H1 (cell line): Measurements from ENCODE around the gene GRIP1. TPM values are rescaled to one million over a fixed set of nuclear protein-coding genes. Genes with fewer than 3 reads are reported as not detected.

Experiments
- BCL11A ChIP-seq, 2 experiments: IDR thresholded peaks; one replicate each; pipeline ENCODE4 v1.6.1; 2011; ENCODE audit warnings: low read depth in 2 of 2, low read length in 2 of 2, mild to moderate bottlenecking in 2 of 2
- CBX8 ChIP-seq: fragments of 300-800, 300-1000 bp; sonication (generic); IDR thresholded peaks from 2 replicates; pipeline ENCODE4 v1.7.1; 2016; ENCODE audit warnings: low read depth, low read length, borderline replicate concordance
- CREB1 ChIP-seq: IDR thresholded peaks from 2 replicates; pipeline ENCODE4 v1.6.1; 2012; ENCODE audit warnings: inconsistent platforms
- GABPA ChIP-seq: IDR thresholded peaks from 2 replicates; pipeline ENCODE4 v1.6.1; 2011; ENCODE audit warnings: mild to moderate bottlenecking, low read length, moderate library complexity, borderline replicate concordance; ENCODE audit not compliant: insufficient read depth
- GTF2F1 ChIP-seq: IDR thresholded peaks from 2 replicates; pipeline ENCODE4 v1.6.1; 2012; ENCODE audit warnings: low read depth, low read length, improper control_type of control experiment, borderline replicate concordance
- HDAC6 ChIP-seq: IDR thresholded peaks from one replicate; pipeline ENCODE4 v1.7.1; 2012; ENCODE audit warnings: low read depth, mild to moderate bottlenecking, inconsistent platforms, low read length, moderate library complexity
- JUND ChIP-seq: IDR thresholded peaks from 2 replicates; pipeline ENCODE4 v1.6.1; 2011; ENCODE audit warnings: mild to moderate bottlenecking, improper control_type of control experiment, low read length
- MAX ChIP-seq: IDR thresholded peaks from 2 replicates; pipeline ENCODE4 v1.6.1; 2012; ENCODE audit warnings: inconsistent platforms
- RAD21 ChIP-seq, 2 experiments: IDR thresholded peaks in 1 of 2; conservative IDR thresholded peaks in 1 of 2; 2 replicates each; pipeline ENCODE4 v1.6.1; 2011; ENCODE audit warnings: low read depth in 2 of 2, low read length in 2 of 2, improper control_type of control experiment in 1 of 2, inconsistent platforms in 1 of 2, mild to moderate bottlenecking in 1 of 2, moderate library complexity in 1 of 2
- RFX5 ChIP-seq: IDR thresholded peaks from 2 replicates; pipeline ENCODE4 v1.6.1; 2011; ENCODE audit warnings: low read depth, low read length, improper control_type of control experiment, borderline replicate concordance
- TAF1 ChIP-seq: IDR thresholded peaks from 2 replicates; pipeline ENCODE4 v1.6.1; 2011; ENCODE audit warnings: mild to moderate bottlenecking, low read depth, low read length
- TBP ChIP-seq: IDR thresholded peaks from 2 replicates; pipeline ENCODE4 v1.6.1; 2011; ENCODE audit warnings: low read depth, low read length, improper control_type of control experiment
- polyA plus RNA-seq, 7 experiments: library from polyadenylated mRNA; depleted of rRNA in 3 of 7; stranded (reverse) in 5 of 7; unstranded in 2 of 7; fragments of >200 nt in 5 of 7; fragments of 200-250 nt in 2 of 7; gene quantifications; 1 replicate in 5 of 7; 2 replicates in 1 of 7; 4 replicates in 1 of 7; pipeline versions ENCODE4 v1.2.1 to v1.2.3, GENCODE V29; 2011 to 2013; ENCODE audit warnings: missing spikeins in 2 of 7, mixed read lengths in 2 of 7
- total RNA-seq: library from RNA; stranded (reverse); fragmentation: NEBNext Ultra II Directional; extraction: Animal tissue kit (Norgen Biotek cat#: 25700); gene quantifications from 2 replicates; pipeline ENCODE4 v1.2.1, GENCODE V29; 2021

Gene GRIP1
- total and polyA plus RNA-seq, 2 of the 8 experiments (the other 6 are each of a cell fraction or from before 2014, with no cell fraction given) = 4.5 to 27.3 TPM

- TF ChIP-seq CBX8 (no peak), CREB1 (no peak), RFX5 (no peak), TAF1 (no peak), GTF2F1 (no peak), RAD21 (IDR thresholded peaks at IDR 0.05 in 1 of 2, conservative IDR thresholded peaks at IDR 0.05 in 1 of 2; ENCODE audit: low read depth in 2 of 2, low read length in 2 of 2) (no peak), HDAC6 (no peak), GABPA (no peak), MAX (no peak), TBP (no peak), JUND (no peak), BCL11A (IDR thresholded peaks at IDR 0.05; ENCODE audit: low read depth in 2 of 2, low read length in 2 of 2) (no peak)
- TF ChIP-seq, all 59 proteins: peak for 0
Measured at GRCh38 chr12:66627270-66627987, 51.4 kb downstream of the GRIP1 start (continued).
